ENCODE results near the gene RNGTT. TPM values are rescaled to one million over a fixed set of nuclear protein-coding genes. Genes with fewer than 3 reads are reported as not detected.
"Not testable (repeated sequence)": the region's sequence is repeated elsewhere in the genome, so short reads cannot be mapped to it uniquely, and the experiment has no call there.

RNGTT gene
- total RNA-seq, 2 donors from 2014 or later: 13.2 to 13.5 TPM

DNA sequence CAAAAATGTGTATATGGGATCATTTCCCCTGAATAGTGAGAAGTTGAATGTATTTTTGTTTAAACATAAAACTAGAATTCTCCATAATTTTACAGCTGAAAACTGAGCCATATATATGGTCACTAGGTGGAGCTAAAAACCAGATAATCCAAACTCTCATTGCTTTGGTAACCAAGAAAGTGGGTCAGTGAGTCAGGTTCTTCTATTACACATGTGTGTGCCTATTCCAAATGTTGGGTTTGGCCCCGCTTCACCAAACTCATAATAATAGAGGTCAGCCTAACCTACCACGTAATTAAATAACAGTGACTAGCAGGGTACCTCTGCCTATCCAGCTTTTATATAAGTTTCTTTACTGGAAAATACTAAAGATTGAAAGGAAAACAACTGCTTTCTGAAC lies 19.3 kb upstream of the RNGTT start:
- no peak for DNase-seq (ENCODE audit: low spot score)
- intact Hi-C loops (cut with DNase I): loop anchor here in 1 of 2 donors (5.0 to 10.0 kb wide), 4 partner anchors 102 to 385 kb away; partner anchors contain the start of genes PNRC1 and SRSF12

DNA sequence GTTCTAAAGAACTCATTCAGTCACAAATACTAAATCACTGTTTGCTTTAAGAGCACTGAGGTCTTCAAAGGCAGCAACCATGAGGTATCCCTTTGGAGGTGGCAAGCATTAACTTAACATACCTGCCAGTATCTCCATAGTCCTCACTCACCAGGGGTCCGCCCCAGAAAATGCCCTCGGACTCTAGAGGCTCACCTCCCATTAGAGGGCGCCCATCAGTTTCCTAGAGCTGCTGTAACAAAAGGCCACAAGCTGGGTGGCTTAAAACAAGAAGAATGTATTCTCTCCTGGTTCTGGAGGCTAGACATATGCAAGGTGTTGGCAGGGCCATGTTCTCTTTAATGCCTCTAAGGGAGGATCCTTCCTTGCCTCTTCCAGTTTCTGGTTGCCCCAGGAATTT lies 12.0 kb upstream of the RNGTT start:
- intact Hi-C loops (cut with DNase I): loop anchor here in 1 of 2 donors (10.0 kb wide), 1 partner anchor 139 kb away; the partner anchor contains the start of gene SRSF12
- DNase-seq (ENCODE audit: low spot score): no peak

DNA sequence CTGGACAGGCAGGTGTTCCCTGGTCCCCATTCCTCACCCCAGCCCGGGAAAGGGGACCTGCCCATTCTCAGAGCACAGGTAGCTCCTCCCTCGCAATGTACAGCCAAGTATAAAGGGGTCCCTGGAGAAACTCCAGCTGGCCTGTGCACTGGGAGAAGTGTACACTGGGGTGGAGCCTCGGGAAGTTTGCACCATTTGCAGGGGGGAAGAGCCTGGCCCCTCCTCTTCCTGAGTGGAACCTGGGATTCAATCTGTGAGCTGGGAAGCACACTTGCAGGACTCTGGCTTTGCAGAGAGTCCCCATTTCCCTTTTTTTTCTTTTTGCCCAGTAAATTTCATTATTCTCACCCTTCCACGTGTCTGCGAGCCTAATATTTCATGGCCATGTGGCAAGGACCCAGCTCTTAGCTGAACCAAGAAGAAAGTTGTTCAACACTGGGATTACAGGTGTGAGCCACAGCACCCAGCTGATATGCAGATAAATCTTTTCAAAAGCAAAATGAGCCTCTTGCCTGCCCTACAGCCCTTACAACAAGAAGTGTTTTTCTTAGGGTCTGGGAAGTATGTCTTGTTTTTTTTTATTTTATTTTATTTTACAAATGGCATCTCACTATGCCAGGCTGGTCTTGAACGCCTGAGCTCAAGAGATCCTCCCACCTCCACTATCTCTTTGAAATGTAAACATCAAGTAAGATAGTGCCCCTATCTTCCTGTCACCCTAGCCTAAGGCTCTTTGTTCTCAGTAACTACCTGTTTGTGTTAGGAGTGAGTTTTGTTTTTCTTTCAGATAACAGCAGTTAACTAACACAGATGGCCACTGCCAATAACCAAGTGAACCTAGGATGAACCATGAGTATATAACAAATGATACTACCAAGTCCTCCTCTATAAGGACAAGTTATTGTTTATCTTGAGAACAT lies 9.3 kb upstream of the RNGTT start:
- intact Hi-C loops (cut with DNase I): loop anchor here in 1 of 2 donors (10.0 kb wide), 1 partner anchor 142 kb away; the partner anchor contains the start of gene SRSF12

DNA sequence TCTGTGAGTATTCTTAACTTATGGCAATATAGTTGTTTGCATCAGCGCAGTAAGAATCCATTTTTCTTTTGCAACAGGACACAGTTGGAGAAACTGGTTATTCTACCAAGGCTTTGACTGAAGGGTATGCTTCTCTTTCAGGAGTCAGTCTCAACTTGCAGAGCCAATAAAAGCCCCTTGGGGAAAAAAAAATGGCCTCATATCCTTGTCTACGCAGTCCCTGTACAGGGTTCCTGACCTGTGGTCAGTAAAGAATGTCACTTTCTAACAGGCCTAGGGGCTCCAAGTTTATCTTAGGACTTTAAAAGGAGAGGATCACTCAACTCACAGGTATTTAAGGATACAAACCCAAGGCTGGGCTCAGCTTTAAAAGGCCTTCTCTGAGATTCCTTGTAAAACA lies 6.9 kb upstream of the RNGTT start:
- intact Hi-C loops (cut with DNase I): loop anchor here in 1 of 2 donors (10.0 kb wide), 1 partner anchor 144 kb away; the partner anchor contains the start of gene SRSF12

More for the DNA sequence above, 9.3 kb upstream of the RNGTT start:
- no peak for DNase-seq (ENCODE audit: low spot score)

DNA sequence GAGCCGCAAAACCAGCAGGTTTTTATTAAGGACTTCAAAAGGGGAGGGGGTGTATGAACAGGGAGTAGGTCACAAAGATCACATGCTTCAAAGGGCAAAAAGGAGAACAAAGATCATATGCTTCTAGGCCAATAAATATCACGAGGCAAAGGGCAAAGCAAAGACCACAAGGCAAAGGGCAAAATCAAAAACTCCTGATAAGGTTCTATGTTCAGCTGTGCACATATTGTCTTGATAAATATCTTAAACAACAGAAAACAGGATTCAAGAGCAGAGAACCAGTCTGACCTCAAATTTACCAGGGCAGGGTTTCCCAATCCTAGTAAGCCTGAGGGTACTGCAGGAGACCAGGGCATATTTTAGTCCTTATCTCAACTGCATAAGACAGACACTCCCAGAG lies 5.8 kb upstream of the RNGTT start:
- DNase-seq (ENCODE audit: low spot score); intact Hi-C loops (cut with DNase I): not testable (repeated sequence)

More for the DNA sequence above, 6.9 kb upstream of the RNGTT start:
- DNase-seq (ENCODE audit: low spot score): no peak

DNA sequence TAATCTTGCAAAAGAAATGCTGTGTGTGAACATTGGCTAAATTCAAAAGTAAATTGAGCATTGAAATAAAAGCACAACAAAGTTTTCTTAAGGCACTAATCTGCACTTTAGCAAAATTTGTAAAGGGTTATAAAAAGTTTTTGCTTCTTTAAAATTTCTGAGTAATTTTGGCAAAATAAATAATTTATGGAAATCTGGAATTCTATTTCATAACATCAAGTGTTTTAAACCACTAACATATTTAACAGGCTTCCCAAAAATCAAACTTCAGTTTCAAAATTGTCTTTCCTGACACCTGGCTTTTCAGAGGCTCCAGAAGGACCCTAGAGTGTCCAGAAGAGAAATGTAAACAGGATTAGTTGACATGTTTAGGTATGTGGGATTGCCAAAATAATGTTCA lies 4.5 kb upstream of the RNGTT start:
- no peak for DNase-seq (ENCODE audit: low spot score)
- intact Hi-C loops (cut with DNase I): no loop called here

DNA sequence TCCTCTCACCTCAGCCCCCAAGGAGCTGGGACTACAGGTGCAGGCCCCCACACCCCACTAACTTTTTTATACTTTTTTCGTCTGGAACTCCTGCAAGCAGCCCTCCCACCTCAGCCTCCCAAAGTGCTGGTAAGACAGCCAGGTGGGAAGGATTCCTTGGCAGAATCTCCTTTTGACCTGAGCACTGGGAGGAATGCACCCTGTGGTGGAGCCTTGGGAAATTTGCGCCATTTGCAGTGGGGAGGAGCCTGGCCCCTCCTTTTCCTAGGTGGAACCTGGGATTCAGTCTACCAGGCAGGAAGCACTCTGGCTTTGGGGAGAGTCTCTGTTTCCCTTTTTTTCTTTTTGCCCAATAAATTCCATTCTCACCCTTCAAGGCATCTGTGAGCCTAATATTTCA lies 2.3 kb upstream of the RNGTT start:
- intact Hi-C loops (cut with DNase I): no loop called here
- DNase-seq (ENCODE audit: low spot score): no peak

DNA sequence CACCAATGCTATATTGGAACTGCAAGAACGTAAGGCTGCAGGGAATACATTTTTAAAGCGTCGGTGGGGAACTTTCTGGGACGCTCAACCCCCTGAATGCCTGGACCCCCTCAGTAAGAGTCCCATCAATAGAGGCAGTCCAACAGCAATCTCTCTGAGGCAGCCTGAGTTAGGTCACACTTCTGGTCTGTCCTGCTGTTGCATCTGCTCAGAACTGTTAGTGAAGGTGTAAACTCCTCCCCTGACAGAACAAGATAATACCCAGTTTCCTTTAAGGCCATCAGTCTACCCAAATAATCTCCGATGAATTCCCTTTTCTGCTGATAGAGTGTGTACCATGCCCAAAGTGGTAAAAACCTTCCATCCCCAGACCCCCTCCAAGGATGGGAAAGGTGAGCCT lies 1.1 kb upstream of the RNGTT start:
- DNase-seq (ENCODE audit: low spot score): no peak
- intact Hi-C loops (cut with DNase I): no loop called here

DNA sequence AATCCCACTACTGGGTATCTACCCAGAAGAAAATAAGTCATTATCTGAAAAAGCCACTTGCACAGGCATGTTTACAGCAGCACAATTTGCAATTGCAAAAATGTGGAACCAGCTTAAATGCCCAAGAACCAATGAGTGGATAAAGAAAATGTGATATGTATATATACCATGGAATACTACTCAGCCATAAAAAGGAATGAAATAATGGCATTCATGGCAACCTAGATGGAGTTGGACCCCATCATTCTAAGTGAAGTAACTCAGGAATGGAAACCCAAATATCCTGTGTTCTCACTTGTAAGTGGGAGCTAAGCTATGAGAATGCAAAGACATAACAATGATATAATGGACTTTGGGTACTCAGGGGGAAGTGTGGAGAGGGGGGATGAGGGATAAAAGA lies 4.6 kb downstream of the RNGTT start:
- no peak for DNase-seq (ENCODE audit: low spot score)
- intact Hi-C loops (cut with DNase I): no loop called here

DNA sequence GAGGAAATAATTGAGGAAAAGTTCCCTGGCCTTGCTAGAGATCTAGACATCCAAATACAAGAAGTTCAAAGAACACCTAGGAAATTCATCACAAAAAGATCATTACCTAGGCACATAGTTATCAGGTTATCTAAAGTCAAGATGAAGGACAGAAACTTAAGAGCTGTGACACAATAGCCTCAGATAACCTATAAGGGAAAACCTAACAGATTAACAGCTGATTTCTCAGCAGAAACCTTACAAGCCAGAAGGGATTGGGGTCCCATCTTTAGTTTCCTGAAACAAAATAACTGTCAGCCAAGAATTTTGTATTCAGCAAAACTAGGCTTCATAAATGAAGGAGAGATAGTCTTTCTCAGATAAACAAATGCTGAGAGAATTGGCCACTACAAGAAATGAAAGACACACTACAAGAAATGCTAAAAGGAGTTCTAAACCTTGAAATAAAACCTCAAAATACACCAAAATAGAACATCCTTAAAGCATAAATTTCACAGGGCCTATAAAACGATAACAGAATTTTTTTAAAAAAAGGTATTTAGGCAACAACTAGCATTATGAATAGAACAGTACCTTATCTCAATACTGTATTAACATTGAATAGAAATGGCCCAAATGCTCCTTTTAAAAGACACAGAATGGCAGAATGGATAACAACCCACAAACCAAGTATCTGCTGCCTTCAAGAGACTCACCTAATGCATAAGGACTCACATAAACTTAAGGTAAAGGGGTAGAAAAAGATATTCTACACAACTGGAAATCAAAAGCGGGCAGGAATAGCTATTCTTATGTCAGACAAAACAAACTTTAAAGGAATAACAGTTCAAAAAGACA lies 9.7 kb downstream of the RNGTT start:
- DNase-seq (ENCODE audit: low spot score): no peak
- intact Hi-C loops (cut with DNase I): no loop called here

DNA sequence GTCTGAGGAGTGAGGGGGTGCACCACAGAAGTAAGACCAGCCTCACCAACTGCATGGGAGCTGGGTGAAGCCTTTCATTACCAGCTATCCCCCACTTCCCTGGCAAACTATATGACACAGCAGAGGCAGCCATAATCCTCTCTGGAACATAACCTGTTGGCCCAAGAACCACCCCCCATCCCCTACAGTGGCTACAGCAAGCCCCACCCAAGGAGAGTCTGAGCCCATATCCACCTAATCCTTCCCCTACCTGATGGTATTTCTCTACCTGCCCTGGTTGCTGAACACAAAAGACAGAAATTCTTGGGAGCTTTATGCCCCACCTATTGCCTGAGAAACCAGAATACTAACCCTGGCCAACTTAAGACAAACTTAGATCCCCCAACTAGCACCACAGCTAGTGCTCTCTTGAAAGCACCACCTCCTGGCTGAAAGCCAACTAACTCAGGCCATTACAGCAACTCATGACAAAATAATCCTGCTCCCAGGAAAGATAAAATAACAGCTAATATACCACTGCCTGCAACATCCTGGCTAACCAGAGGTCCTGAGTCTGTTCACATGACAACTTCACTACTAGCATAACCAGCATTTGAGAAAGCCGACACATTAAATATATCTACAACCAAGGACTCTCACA lies 11.2 kb downstream of the RNGTT start:
- DNase-seq (ENCODE audit: low spot score): no peak
- intact Hi-C loops (cut with DNase I): no loop called here

DNA sequence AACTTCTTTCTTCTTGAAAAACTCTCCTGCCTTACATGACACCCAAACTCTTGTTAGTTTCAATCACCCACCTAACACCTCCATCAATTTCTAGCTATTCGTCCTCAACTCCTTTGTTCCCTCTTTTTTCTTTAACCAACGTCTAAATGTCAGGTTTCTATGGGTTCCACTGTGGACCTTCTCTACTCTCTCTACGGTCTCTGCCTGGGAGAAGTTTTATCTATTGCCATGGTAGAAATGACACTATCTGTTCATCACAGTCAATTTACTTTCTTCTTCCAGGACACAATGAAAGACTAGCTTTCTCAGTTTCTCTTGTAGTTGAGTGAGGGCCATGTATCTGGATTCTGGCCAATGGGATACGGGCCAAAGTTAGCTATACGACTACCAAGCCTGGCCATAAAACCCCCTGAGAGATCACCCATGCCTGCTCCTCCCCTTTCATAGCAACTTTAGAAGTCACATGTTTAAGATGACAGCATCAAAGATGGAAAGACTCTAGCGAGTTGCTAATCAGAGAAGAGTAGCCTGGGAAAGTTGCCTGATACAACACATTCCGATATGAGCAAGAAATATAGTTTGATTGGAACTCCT lies 17.9 kb downstream of the RNGTT start:
- intact Hi-C loops (cut with DNase I): no loop called here

DNA sequence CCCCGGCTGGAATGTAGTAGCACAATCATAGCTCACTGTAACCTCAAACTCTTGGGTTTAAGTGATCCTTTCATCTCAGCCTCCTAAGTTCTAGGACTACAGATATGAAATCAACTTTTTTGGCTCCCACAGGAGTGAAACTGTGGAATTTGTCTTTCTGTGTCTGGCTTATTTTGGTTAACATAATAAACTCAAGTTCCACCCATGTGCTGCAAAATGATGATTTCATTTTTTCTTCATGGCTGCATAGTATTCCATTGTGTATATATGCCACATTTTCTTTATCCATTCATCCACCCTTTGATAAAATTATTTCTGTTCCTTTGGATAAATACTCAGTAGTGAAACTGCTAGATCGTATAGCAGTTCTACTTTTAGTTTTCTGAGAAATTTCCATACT lies 29.9 kb downstream of the RNGTT start:
- no peak for DNase-seq (ENCODE audit: low spot score)
- intact Hi-C loops (cut with DNase I): no loop called here

More for the DNA sequence above, 17.9 kb downstream of the RNGTT start:
- DNase-seq (ENCODE audit: low spot score): no peak

DNA sequence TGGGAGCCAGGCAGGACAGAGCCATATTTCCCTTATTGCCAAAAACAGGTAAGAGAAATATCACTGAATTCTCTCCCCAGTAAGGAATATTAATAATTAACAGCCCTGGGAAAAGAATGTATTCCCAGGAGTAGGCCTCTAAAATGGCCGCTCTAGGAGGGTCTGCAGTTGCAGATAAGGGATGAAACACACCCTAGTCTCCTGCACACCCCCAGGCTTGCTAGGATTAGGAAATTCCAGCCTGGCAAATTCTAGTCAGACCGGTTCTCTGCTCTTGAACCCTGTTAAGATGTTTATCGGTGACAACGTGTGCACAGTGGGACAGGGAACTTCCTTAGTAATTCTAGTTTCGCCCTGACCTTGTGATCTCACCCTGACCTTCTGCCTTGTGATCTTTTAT lies 31.4 kb downstream of the RNGTT start:
- intact Hi-C loops (cut with DNase I); DNase-seq (ENCODE audit: low spot score): not testable (repeated sequence)

DNA sequence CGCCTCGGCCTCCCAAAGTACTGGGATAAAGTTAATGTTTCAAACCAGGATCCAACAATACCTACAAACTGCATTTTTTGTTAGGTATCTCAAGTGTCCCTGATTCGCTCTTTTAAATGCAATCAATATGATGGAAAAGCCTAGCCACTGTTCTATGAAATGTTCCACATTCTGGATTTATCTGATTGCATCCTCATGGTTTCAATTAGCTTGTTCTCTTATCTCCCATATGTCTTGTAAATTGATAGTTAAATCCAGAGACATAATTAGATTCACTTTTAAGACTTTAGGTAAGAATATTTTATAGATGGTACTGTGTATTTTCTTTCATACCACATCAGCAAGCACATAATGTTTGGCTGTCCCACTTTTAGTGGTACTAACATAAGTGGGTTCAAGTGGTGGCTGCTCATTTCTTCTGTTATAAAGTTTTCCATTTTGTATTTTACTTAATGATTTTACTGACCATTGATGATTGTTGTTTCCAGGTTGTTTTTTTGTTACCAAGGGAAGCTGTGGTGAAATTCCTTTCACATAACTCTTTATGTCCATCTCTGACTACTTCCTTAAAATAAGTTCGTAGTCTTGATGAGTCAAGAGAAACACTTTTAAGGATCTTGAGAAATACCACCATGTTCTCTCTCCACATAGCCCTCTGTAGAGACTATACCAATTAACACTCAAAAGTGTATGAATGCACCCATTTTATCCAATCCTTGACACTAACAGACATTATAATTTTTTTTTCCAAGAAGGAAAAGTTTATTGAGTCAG lies 40.5 kb downstream of the RNGTT start:
- intact Hi-C loops (cut with DNase I): no loop called here
- DNase-seq (ENCODE audit: low spot score): no peak

DNA sequence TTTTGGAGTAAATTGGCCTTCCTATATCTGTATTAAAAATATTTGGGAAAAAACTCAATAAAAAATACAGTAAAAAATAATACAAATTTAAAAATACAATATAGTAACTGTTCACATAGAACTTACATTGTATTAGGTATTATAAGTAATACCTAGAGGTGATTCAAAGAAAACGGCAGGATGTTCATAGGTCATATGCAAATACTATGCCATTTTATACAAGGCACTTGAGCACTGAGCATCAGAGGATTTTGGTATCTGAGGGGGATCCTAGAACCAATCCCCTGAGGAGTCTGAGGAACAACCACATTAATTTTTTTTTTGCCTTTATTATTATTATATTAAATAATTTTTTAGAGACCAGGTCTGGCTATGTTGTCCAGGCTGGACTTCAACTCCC lies 41.7 kb downstream of the RNGTT start:
- intact Hi-C loops (cut with DNase I): no loop called here
- DNase-seq (ENCODE audit: low spot score): no peak

DNA sequence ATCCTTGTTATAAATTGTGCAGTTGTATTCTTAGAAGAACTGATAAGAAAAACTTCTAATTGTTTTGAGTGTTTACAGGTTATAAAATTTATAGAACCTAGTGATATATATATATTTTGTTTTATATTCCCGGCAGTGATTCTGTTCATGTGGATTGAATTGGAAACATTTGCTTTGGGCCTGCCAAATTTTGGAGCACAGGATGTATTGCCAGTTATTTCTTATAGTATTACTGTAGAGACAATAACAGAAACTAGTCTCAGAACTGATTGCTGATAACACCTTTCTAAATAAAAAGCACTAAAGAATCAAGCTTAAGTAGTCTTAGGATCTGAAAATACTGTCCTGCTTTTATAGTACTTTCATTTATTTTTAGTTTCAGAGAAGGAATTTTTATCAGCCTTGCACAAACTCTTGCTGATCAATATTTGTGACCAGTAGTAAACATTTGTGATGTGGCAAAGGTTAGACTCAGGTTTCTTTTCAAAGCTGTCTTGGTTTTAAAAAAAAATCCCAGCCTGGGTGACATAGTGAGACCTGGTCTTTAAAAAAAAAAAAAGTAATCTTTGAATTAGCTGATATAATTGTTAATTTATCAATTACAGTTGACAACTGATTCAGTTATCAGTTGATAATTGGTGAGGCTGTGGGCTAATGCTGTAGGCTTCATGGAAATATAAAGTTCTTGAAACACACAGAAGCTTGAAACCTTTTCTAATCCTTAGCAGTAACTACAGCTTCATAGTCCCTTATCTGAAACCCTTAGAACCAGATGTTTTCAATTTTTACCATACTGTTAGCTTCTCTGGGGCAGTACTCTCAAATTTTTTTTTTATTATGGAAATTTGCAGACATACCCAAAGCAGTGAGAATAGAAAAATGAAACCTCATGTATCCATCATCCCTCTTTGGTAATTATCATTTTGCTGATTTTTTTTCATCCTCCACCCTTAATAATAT lies 42.4 kb downstream of the RNGTT start:
- DNase-seq (ENCODE audit: low spot score): no peak
- intact Hi-C loops (cut with DNase I): no loop called here

Data from posterior vena cava (tissue), 2 donors.